ENCODE measurements around the gene RPL22L1.
"Not testable (repeated sequence)": the region's sequence is repeated elsewhere in the genome, so short reads cannot be mapped to it uniquely, and the experiment has no call there.

RPL22L1 gene

DNA sequence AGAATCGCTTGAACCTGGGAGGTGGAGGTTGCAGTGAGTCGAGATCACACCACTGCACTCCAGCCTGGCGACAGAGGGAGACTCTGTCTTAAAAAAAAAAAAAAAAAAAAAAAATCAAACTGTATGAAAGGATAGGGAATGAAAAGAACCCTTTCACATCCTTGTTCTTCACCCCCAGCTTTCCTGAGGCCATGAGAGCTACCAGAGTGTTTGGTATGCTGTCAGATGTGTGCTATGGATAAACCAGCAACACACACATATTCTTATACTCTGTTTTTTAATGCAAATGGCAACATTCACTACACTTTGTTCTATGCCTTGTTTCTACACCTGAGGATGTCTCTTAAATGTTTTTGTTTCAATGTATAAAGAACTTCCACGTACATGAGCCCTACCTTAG is 33.5 kb downstream of the RPL22L1 start:
- no peak for DNase-seq

DNA sequence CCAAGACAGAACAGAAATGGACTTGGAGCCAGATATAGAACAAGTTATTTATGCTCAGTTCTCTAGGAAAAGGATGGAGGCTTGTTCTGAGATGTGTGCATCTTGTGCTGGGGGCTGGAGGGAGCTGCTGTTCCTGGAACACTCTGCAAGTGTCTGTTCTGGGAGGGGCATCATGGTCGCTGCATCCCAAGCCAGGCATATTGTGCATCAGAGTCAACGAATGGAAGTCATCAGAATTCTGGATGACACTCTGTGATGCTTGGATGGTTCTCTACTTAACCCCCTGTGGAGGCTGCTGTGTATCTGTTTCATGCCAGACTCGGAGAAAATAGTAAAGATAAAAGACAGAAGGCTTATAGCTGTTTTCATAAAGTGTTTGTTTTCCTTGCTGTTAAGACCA is 34.7 kb downstream of the RPL22L1 start:
- DNase-seq: no peak

DNA sequence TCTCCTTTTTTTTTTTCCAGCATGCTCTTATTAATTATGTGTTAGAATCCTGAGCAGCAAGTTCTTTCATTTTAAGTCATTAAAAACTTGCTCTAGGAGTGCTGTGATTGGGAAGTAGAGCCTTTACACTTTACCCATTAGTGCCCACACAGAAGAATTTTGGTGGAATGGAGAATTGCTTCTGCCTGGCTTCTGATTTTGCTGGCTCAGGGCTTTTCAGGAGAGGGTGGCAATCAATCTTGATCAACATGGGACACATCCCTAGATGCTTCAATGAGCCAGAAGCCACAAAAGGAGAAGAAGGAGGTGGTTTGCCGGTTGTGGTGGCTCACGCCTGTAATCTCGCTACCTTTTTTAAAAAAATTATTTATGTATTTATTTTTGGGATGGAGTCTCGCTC is 39.4 kb downstream of the RPL22L1 start:
- DNase-seq: no peak

DNA sequence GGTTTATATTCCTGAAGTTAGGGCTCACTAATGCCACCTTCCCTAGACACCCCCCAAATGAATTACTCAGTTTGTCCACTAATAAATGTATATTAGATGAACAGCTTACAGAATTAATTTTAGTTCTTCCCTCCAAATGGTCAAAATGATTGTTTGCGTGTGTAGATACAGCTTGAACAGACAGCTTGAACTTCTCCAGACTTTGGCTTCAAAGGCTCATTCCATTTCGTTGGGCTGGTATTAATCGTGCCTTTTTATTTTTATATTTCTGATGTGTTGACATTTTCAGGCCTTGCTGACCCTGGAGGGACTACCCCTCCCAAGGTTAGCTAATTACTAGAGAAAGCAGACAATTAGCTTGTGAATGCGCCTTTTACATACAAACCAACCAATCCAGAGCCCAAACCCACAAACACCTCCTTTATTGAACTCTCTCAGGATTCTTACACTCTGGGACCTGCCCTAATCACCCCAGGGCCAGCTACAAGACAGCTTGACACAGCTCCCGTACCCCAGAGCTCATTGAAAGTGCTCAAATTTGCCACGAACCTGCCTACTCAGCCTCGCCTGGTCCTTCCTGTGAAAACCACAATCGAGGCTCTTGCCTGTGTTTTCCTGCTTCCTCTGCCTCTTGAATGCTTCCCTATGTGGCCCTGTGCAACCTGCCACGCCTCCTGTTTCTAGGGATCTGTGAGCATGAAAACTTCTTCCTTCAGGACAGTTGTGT is 40.3 kb downstream of the RPL22L1 start:
- no peak for DNase-seq

- DNase-seq: no peak
Observed at GRCh38 chr3:170826047-170826446, 43.9 kb downstream of the RPL22L1 start.

GRCh38 chr3:170823562-170823961 is 46.4 kb downstream of the RPL22L1 start:
- DNase-seq: not testable (repeated sequence)

DNA sequence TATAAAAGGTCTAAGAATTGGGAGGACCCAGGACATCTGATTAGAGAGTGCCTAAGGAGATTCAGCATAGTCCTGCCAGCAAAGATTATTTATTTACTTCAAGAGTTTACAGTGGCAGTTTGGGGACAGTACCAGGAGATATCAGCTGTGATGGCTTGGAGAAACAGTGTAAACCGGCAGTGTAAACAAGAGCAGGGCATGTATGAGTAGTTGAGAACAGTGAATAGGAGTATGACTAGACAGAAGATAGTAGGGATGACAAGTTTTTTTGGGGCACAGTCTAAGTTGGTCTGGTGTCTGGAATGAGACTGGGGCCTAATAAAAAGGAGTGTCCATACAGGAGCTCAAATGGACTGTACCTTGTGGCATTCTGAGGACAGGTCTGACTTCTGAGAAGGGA is 51.7 kb downstream of the RPL22L1 start:
- not testable (repeated sequence) for DNase-seq

- DNase-seq: not testable (repeated sequence)
Observed at GRCh38 chr3:170817471-170817870, 52.5 kb downstream of the RPL22L1 start.

DNA sequence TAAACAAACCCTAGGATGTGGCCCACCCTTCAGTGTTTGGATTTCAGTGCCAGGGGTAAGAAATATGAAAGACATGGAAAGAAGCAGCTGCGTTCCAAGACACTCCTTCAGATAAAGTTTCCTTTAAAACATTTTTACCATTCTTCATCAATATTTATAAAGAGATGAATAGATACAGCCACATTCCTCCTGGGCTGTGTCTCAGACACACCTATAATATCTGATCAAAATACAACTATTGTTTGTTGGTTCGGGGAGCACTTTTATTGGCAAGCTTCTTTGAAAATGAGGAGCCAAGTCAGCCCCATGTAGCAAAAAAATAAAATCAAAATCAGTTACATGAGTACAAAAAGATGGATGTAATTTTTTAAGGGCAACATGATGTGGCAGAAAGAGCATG is 53.2 kb downstream of the RPL22L1 start:
- DNase-seq: no peak

DNA sequence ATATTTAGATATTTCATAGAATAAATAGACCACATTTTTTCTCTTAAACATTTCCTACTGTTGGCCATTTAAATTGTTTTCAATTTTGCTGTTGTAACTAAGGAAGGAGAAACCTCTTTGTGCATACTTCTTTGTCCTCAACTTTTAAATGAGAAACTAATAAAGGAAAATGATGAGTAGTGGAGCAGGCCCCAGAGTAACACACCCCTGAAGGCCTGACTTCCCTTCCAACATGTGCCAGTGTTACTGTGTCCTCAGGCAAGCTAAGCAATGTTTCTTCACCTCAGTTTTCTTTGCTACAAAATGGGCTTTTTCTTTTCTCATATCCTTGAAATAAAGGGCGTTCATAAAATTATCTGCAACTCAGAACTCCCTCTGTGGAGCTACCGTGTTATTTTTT is 53.7 kb downstream of the RPL22L1 start:
- no peak for DNase-seq

- no peak for DNase-seq
Observed at GRCh38 chr3:170815936-170816335, 54.1 kb downstream of the RPL22L1 start.

- no peak for DNase-seq
Observed at GRCh38 chr3:170815340-170815739, 54.7 kb downstream of the RPL22L1 start.

Measured in right kidney (tissue), 1 donor.